Medulla oblongata (tissue), 1 donor: ENCODE measurements around the gene RELL1.
A peak's percentile ranks its signal among the peaks of the same experiment; 100 is the strongest.
"Not testable (repeated sequence)": the region's sequence is repeated elsewhere in the genome, so short reads cannot be mapped to it uniquely, and the experiment has no call there.

Experiments used
- DNase-seq: peaks from one replicate; pipeline ENCODE4 v3.0.0-alpha.2; 2015; ENCODE audit errors: extremely low spot score

Gene RELL1

DNA sequence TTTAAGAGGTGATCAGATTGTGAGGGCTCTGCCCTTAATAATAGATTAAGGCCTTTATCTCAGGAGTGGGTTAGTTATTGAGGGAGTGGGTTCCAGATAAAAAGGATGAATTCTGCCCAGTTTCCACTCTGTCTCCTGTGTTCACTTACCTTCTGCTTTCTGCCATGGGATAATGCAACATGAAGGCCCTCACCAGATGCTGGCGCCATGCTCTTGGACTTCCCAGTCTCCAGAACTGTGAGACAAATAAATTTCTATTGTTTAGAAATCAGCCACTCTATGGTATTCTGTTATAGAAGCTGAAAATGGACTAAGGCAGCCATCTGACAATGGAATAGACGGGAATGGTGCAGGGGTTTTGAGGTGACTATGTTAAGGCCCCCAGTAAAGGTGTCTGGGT lies 6.9 kb upstream of the RELL1 start:
- DNase-seq: no peak

DNA sequence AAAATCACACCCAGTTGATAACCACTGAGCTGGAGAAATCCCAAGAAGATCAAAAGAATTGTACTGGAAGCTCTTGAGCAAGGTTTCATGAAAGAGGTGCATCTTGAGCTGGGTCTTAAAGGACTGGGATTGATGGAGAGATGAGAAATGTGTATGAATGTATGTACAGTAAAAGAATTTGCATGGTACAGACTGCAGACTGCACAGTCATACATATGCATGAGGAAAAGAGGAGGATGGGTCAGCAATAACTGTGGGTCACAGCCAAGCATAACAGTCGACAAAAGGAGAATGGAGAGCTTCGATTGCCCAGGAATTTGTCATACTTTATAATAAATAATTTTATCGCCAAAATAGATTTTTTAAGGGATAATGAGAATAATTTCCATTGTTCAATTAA lies 4.8 kb upstream of the RELL1 start:
- no peak for DNase-seq

DNA sequence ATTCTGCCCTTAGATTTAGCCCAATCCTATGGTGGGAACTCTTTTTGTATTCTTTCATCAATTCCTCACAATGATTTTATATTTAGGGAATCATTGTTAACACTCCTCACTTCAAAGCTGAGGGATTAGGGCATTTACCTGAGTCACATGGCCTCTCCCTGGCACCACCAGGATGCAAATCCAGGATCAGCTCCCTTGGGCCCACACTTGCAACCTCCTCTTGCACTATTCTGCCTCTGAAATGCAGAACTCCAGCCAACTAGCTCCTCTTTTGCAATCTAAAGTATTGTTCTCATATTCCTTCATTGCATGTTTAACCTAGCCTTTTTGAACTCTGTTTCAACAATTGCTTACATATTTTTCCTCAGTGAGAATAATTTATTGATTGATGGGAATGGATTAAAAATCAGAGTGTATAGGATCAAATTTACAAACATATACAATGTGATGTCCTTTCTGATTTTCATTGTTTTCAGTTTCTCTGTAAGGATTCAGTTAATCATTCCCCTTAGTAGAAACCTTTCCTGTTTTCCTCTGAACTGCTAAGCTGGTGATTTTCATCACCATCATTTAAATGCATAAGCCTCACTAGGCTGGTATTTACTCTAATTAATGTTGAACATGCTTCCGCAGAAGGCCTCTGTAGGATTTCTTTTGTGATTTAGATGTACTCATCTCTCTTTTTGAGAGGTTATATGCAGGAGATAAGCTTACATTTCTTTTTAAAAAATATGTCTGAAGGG lies 3.3 kb upstream of the RELL1 start:
- DNase-seq: no peak

DNA sequence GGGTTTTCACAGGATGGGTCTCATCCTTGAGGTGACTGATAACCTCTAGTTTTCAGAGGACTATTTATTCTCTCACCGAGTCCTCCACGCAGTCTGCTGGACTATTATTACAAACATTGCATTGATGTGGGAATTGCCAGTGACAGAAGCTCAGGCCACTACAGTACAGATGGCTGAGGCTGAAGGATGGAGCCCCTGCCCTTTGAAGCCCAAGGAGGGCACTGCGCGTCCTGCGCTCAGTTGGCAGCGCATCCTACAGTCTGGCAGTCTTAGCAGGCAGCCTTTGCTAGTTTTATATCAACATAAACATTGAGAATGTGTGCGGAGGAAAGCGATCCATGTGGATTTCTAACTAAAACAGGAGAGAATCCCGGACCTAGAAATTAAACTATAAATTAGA lies 1.5 kb upstream of the RELL1 start:
- DNase-seq: no peak

DNA sequence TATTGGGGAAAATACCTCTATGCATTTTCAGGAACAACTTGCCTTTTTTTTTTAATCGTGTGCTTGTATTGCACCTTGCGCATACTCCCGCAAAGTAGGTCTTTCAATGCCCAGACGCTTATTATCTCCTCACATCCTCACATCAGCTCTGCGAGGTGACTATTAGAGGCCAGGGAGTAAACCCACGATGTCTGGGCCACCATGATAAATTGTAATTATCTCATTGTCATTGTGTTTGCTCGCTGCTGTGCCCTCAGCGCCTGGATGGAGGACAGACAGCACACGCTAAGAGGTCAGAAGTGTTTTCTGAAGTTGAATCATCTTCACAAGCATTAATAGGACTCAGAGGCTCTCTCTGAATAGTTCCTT lies 1.0 kb upstream of the RELL1 start:
- peak; percentile 48 for DNase-seq

DNA sequence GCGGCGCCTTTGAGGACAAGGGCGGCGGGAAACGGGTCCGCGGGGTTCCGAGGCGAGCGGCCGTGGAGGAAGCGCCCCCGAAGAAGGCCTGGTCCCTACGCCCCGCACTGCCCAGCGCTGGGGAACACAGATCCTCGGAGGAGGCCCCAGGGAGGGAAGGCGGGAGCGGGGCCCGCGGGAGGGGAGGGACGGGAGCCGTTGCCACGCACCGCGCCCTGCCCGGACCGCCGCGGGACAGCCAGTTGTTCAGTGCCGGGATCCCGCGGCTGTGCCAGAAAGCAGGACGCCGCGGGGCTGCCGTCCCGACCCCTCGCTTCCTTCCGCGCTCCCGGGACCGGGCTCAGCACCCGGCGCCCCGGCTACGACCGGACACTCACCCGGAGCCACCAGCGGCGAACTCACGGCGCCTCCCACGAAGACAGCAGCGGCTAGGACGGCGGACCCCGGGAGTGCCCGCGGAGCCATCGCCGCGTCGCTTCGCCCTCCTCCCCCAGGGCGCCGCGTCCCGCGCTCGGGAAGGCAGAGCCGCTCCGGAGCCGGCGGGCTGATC lies 278 bp downstream of the RELL1 start:
- DNase-seq: no peak

DNA sequence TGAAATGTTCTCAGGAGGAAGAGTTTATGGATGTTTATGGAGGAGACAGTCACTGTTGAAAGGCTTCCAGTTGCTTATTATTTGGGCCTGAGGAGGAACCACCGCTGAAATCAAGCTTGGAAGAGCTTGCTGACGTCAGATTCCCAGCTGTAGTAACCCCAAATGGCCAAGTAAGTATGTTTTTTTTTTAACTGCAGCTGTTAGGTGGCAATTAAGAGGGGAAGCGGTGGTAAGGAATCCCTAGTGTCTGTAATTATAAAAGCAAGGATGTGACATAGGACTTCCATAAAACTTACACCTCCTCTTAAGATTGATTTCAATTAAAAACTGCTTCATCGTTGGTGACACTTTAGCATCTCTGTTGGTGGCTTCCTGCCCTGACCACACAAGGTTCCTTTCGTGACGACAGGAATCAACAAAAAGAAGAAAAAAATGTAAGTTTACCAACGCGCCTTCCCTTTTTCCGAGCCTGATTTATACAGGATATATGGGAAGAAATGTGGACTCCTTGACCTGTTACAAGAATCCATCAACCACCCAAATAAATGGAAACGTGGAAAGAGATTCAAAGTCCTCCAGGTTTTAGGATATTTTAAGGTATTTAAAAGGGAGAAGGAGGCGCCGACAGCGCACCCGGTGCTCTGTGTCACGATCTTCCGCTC lies 884 bp downstream of the RELL1 start:
- DNase-seq: peak; percentile 58

DNA sequence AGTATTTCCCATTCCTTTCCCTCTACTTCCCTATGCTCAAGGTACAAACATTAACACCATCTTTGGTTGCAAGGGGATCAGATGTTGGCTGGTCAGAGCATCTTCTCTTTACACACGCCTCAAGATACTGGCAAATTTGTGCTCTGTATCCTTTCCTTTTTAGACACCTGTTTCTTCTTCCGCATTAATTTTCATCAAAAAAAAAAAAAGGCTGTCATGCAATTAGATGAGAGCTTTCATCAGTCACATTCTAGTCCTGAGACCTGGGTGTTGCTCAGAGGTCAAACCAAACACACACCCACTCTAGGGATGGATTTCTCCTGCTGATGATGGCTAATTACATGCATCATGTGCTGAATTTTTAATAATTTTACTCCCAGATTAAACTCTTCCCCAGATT lies 2.0 kb downstream of the RELL1 start:
- no peak for DNase-seq

DNA sequence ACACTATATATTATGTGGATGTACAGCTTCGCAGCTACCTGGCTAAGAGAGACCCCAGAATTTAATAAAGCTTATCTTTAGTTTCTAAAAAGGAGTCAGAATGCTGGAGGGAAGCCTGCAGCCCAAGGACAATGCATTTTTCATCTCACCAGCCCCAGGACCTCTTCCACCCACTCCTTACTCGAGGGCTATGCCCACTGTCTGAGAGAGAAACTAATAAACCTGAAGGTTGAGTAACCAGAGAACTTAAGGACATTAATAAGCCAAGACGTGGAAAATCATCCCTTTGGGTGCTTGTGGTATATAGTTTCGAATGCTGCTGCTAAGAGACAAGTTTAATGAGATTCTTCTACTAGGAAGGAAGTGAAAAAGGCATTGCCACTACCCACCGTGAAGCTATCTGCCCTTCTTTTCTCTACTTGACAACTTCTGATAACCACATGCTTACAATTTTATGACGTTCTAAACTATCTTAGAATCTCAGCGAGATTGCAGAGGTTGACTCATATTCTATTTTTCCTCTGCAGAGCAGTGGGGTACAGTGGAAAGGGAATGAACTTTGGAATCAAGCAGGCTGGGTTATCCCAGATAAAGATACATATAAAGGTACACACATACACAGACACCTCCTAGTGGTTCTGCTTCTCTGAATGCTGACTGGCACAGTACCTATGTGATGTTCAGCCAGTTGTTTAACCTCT lies 3.3 kb downstream of the RELL1 start:
- no peak for DNase-seq

DNA sequence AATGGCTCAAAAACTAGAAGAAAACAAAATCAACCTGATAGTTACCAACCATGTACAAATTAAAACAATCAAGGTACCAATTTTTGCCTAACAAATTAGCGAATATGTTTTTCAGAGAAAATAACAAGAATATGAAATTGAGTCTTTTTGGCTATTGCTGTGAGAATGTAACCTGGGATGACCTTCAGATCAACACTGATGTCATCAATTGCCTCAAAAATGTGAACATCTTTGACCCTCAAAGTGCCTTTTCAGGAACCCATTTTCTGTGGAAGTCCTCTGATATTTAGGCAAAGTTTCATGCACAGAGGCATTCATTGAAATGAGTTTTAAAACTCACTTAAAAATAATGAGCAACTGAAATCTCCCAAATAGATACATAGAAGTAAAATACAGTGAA lies 6.1 kb downstream of the RELL1 start:
- no peak for DNase-seq

DNA sequence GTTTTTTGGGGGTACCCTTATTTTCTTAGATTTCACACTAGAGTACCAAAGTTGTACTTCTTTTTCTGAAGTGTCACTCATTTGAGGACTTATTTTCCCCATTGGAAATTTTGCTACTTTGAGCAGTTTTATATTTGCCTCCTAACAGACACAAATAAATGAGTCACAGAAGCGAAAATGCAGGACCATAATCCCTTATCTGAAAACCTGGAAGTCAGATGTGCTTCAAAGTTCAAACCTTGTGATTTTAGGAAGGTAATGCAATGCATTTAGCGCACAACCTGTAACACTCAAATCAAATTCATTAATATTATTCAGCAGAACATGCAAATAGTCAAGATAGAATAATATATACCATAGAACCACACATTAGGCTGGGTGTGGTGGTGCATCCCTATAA lies 6.9 kb downstream of the RELL1 start:
- no peak for DNase-seq

DNA sequence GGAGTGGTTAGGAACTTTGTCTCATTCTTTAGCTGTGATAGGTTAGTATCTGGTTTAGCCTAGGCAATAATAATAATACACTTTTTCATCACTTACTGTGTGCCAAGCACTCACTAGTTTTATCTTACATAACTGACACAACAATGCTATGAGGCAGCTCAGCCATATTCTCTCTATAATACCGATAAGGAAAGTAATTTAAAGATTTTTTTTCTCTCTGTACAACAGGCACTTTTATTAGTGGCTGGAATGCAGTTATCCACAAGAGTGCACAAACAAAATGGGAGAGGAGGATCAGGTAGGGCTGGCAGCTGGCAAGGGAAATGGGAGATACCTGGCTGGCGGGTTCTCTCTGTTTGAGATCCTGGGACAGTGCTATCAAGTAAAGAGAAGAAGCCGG lies 7.6 kb downstream of the RELL1 start:
- no peak for DNase-seq

DNA sequence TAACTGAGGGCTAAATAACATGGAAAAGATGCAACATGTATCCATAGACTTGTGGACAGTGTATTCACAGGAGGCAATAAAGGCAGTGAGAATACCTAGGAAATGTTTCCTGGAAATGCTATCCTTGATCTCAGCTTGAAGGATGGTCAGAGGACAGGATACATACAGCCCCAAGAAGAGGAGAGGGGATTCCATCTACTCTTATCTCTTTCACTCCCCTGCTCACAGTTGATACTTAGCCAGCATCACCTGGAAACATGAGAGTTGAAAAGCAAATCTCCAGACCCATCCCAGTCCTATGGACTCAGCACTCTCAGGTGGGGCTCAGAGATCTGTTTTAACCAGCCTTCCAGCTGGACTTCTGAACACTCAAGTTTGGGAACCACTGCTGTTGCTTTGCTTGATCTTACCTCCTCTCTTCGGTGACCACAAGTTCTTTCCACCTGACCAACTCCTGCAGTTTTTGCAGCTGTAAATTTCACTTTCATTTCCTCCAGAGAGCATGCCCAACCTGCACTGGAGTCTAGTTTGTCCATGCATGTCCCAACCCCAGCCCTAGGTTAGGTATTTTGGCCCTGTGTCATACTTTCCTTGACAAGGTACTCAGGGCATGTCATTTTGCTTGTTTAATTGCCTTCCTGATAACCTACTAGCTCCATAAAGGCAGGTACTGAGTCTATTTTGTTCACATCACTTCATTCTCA lies 10.4 kb downstream of the RELL1 start:
- no peak for DNase-seq

DNA sequence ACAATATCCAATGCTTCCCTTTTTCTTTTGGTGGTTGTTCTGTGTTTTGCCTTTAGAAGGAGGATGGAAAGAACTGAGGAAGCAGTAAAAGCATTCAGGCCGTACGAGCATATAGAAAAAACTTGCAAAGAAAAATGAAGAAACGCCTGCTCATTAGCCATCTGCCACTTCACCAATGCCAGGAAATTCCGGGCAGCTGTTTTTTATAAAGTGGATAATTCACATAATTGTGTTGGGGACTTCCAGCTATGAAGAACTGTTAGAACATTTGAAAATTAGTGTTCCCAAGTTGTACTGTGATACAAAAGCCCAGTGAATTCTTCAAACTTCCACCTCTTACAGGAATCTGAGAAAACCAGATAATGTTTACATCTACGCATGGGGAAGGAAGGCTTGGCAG lies 11.7 kb downstream of the RELL1 start:
- DNase-seq: no peak

DNA sequence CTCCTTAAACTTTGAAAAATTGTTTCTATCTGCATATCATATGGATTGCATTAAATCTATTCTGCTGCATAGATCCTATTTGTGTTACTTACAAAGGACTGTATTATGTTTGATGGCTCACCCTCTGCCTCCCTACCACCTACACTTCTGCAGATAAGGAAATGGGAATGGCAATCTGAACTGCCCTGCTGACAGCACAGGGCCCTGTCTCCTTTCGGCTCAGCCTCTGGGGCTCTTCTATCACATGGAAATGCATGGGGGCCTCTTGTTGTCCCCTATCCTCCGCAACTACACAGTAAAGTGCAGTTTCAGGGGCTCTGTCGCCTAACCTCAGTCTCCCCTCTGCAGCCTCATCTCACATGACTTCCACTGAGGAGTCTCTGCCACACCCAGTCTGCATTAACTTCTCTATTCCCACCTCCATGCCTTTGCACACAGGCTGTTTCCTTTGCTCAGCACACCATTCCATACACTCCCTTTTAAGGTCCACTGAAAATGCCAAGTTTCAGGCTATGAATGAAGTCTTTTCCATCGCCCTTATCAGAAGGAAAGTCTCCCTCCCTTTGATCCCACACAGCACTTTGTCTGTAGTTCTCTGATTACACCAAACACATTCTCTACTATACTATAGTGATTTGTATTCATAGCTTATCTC lies 12.5 kb downstream of the RELL1 start:
- DNase-seq: no peak

DNA sequence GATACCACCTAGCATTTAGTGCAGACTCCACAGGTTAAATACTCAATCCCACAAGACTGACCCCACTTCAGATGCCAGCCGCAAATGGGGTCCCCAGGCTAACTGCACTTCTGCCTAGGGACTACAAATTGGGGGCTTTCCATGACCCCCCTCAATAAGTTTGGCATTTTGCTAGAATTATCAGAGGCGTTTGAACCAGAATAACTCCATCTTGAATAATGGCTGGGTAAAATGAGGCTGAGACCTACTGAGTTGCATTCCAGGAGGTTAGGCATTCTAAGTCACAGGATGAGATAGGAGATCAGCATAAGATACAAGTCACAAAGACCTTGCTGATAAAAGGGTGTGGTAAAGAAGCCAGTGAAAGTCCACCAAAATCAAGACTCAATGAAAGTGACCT lies 15.1 kb downstream of the RELL1 start:
- no peak for DNase-seq

DNA sequence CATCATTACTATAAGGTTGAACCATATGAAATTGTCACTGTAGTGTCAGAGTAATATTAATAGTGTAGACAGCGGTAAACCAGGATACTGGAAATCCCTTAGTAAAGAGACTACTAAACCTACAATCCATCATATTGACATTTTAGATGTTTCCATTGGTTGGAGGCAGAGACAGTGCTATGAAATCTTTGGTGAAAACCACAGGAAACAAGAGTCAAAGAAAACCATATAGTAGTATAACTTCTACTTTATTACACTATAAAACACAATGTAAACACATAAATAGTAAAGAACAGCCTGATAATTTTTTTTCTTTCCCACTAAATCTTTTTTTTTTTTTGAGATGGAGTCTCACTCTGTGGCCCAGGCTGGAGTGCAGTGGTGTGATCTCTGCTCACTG lies 15.9 kb downstream of the RELL1 start:
- DNase-seq: no peak

DNA sequence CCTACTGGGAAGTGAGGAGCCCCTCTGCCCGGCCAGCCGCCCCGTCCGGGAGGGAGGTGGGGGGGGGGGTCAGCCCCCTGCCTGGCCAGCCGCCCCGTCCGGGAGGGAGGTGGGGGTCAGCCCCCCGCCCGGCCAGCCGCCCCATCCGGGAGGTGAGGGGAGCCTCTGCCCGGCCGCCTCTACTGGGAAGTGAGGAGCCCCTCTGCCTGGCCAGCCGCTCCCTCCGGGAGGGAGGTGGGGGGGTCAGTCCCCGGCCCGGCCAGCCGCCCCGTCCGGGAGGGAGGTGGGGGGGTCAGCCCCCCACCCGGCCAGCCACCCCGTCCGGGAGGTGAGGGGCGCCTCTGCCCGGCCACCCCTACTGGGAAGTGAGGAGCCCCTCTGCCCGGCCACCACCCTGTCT lies 17.1 kb downstream of the RELL1 start:
- not testable (repeated sequence) for DNase-seq

DNA sequence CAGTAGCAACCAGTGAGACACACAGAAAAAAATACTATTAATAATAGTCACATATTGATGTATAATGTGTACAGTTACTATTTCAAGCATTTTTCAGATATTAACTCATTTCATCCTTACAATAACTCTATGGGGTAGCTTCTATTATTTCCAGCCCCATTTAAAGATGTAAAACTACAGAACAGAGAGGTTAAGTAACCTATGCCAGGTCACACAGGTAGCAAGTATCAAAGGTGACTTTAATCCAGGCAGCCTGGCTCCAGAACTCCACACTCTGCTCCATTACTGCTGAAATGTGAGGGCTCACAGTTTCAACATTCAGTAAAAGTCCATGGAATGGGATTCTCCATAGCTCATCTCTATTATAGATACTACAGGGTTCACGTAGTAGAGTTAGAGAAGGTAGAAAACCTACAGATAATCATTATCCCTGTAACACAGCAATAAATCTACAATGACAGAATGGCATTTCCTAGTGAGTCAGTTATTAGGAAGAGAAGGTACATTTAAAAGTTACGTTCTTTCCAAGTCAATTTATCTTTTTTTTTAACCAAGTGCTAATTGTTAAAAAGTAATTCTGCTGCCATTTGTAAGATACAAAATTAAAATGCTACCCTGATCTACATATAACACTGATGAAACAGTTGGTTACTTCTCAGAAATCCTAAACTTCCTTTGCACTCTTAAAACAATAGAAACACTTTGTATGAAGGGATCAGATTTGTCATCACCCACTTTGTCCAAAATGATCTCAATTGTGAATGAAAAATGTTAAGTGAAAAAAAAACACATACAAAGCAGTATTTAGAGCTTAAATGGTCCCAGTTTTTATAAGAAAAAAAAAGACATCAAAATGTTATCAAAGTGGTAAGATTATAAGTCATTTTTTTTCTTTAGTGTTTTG lies 18.7 kb downstream of the RELL1 start:
- DNase-seq: no peak

DNA sequence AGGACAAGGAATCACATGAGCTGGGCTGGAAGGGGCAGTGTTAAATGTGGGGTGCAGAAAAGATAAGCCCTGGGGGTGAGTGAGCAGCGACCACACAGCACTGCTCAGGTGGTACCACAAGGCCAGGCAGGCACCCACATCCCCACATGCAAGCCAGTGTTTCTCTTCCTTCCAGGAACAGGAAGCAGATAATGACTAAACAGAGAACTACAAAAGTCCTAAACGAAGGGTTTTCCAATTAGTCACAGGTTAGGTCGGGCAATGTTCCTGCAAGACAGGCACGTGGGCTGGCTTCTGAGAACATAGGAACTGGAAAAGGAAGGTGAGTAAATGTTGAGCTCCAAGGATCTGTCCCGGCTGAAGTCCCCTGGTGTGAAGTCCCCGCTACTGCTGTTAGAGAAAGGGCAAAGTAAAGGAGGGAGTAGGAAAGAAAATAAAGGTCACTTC lies 19.5 kb downstream of the RELL1 start:
- peak; percentile 26 for DNase-seq
